Suprapubic skin (tissue), 3 donors: ENCODE measurements around the gene FASTKD2.

Experiments
- POLR2AphosphoS5 ChIP-seq, 3 donors: sonication (generic); formaldehyde crosslinking; IDR thresholded peaks; one replicate each; pipeline ENCODE4 v1.6.1; 2017; ENCODE audit warnings: antibody characterized with exemption in 3 of 3
- TF ChIP-seq, protein P1 (sequence below), 2 donors: fragments of 200-600 bp in 1 of 2; fragments of 450-650 bp in 1 of 2; sonication (generic) in 1 of 2; IDR thresholded peaks; one replicate each; pipeline ENCODE4 v1.5.1; 2016 to 2019; ENCODE audit warnings: antibody characterized with exemption in 2 of 2, mild to moderate bottlenecking in 1 of 2, moderate library complexity in 1 of 2

DNA sequence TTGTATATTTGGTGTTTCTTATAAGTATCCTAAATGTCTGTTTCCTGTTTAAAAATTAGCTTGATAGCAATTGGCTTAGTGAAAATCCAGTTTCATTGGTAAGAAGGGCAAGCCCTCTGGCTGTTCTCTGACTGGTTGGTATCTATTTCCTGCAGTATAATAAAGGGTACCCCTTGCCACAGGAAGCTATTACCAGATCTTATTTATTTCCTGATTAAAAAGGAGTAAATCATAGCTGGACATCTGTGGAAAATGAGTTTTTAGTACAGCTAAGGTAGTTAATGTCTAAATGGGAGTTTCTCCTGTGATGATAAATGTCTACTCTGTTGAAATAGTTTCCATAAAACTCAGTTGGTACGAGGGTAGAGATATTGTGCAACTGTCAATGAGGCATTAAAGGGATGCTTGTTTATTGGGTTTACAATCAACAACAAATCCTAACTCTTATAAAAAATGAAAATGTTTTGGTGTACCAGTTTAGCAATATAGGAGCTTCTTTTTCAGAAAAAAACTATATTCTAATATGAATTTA is 58.7 kb downstream of the FASTKD2 start:
- TF ChIP-seq, protein P1, sequence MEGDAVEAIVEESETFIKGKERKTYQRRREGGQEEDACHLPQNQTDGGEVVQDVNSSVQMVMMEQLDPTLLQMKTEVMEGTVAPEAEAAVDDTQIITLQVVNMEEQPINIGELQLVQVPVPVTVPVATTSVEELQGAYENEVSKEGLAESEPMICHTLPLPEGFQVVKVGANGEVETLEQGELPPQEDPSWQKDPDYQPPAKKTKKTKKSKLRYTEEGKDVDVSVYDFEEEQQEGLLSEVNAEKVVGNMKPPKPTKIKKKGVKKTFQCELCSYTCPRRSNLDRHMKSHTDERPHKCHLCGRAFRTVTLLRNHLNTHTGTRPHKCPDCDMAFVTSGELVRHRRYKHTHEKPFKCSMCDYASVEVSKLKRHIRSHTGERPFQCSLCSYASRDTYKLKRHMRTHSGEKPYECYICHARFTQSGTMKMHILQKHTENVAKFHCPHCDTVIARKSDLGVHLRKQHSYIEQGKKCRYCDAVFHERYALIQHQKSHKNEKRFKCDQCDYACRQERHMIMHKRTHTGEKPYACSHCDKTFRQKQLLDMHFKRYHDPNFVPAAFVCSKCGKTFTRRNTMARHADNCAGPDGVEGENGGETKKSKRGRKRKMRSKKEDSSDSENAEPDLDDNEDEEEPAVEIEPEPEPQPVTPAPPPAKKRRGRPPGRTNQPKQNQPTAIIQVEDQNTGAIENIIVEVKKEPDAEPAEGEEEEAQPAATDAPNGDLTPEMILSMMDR (IDR thresholded peaks at IDR 0.05) = no peak
- no peak for TF ChIP-seq POLR2AphosphoS5 (IDR thresholded peaks at IDR 0.05)
